Measurements from ENCODE around the gene AFAP1L2.

The AFAP1L2 gene

DNA sequence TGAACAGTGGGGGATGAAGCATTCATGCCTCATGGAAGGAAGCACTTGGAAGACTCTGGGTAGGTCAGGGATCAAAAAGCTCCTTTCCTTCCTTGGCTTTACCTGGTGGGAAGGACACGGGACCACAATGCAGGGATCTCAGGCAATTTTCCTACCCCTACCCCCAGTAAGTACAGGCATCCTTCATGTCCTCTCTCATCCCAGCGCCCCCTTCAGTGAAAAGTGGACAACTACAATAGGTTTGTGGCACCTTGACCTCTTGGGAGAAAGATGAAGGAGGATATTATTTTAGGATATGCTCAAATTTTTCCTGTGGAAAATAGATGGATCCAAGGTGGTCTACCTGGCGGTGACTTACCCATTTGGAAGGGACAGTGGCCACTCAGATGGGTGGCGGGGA, 16.5 kb downstream of the AFAP1L2 start:
- no peak for DNase-seq

- no peak for DNase-seq
Observed at GRCh38 chr10:114386452-114386851, 17.9 kb downstream of the AFAP1L2 start.

DNA sequence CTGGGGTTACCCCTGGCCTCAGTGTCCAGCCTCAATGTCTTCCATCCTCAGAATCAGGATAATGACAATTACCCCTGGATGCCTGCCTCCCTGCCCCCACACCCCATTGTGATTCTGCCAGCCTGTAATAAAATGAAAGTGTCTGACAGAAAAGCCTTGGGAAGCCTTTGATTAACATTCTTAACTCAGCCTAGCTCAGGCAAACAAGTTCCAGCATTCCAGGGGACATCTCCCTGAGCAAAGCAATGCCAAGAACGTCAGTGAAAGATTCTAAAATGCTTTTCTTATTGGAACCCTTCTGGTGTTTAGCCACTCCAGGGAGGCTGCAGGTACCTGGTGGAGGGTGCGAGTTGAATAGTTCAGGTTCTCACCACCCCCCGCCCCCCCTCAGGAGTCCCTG, 18.7 kb downstream of the AFAP1L2 start:
- DNase-seq, result no peak

DNA sequence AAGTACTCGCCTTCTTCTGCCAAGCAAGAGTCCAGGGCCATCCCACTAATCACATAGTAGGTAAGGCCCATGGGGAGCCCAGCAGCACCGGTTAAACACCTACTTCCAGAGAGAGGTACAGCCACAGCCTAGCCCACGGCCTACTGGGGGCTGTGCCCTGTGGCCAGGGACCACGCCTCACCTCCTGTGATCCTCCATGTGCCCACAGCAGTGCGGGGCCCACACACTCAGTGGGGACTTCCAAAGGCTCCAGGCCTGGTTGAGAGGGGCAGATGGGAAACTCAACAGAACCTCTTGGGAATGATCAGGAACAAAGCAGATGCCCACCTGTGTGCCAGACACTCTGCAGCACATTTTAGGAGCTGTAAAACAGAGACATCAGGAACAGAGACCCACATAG, 19.7 kb downstream of the AFAP1L2 start:
- no peak for DNase-seq

DNA sequence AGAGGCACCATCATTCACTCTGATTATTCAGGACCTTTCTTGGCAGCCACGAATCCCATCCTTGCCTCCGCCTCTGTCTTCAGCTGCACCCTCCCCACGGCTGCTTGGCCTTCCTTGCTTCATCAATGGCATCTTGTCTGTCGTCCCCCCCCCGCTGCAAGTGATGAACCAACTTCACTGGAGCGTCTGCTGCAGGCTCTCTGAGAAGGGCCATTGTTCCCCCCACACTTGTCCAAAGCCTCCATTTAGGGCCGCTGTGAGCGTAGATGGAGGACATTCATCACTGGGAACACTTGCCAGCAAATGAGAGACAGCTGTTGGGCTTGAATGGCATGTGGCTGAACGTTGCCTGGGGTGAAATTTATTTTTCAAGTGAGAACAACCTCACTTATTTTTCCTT, 20.1 kb downstream of the AFAP1L2 start:
- DNase-seq, result no peak

- DNase-seq, result no peak
Observed at GRCh38 chr10:114380797-114381196, 23.5 kb downstream of the AFAP1L2 start.

- DNase-seq, result no peak
Observed at GRCh38 chr10:114380060-114380459, 24.2 kb downstream of the AFAP1L2 start.

- DNase-seq, result no peak
Observed at GRCh38 chr10:114379631-114380041, 24.7 kb downstream of the AFAP1L2 start.

DNA sequence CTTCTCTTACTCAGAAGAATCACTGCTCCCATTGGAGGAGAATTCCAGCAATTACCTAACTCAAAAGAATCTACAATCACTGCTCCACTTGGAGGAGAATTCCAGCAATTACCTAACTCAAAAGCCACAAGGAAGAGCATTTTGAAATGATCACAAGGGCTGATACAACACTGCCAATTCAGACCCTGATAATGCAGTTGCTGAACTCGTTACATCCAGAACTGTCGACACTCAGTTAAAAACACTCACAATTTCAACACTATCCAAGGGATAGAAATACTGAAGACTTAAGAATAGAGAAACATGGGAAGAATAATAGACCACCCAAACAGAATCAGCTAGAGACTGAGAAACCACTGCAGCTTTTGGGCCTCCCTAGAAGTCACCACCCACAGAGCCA, 27.8 kb downstream of the AFAP1L2 start:
- no peak for DNase-seq

- DNase-seq, result no peak
Observed at GRCh38 chr10:114375047-114375446, 29.3 kb downstream of the AFAP1L2 start.

DNA sequence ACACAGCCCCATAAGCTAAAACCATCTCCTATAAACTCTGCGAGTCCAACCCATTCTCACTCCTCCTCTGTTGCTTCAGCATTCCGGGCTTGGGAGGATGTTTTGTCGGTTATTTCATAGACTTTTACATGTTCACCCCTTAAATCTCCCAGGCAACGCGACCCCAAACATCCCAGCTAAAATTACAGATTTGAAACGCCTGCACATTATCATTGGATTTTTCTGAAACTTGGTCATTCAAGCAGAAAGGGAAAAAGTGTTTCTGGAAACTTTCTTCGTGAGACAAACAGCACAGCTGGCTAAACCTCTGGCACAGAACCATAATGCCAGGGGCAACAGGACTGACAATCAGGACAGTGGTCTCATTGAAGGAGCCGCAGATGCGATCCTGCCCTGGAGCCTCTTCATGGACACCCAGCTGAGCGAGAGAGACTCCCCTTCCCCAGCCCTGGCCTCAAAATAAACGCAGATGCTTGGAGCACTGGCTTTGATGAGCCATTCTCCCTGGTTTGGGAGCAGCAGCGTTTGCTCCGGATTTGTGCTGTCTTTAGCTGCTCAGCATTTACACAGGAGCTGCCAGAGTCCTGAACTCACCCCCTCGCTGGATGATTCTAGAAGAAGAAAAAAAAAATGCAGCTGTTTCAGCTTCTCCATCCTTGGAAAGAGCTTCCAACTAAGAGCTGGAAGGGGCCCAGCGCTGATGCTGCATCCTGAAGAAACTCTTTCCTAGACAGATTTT, 30.1 kb downstream of the AFAP1L2 start:
- DNase-seq, result no peak

DNA sequence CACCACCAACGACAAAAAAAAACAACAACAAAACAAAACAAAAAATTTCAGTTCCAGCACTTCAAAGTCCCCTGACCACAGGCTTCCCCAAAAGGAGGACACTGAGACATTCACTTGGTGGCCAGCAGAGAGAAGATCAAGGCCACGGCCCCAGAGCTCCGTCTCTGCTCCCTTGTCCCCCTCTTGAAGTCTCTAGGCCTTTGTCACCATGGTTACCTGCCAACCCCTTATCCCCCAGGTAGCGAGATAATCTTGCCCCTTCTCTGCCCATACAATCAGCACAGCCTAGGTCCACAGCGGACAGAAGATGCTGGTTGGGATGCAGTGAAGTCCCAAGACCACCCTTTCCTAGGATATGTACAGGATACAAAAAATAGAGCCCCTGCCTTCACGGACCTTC, 30.7 kb downstream of the AFAP1L2 start:
- DNase-seq, result no peak

DNA sequence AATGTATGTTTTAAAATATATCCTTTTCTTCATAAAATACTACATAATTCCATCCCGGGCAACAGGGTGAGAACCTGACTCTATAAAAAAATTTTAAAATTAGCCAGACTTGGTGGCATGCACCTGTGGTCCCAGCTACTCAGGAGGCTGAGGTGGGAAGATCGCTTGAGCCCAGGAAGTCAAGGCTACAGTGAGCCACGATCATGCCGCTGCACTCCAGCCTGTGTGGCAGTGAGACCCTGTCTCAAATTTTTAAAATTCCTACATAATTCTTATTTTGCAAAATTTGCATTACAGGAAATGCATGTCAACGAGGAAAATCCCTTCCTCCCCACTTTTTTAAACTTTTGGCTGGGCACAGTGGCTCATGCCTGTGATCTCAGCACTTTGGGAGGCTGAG, 31.3 kb downstream of the AFAP1L2 start:
- DNase-seq, result no peak

DNA sequence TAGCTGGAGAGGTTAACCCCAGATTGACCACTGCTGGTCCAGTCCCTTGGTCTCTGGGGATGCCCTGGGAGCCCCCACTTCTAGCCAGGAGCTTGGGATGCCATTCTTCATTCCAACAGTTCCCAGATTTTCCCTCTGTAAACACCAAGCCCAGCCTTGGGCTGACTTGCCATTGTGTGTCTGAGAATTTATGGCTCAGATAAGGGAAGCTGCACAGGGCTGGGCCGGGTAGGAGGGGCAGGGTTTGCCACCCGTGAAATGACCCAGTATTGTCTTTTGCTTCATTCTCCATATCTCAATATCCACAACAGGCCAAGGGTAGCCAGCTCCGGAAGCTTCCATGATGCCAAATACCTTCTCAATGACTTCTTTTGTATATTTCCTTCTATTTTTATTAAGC, 32.1 kb downstream of the AFAP1L2 start:
- no peak for DNase-seq

- DNase-seq, result no peak
Observed at GRCh38 chr10:114370966-114371365, 33.3 kb downstream of the AFAP1L2 start.

GRCh38 chr10:114370199-114370598, 34.1 kb downstream of the AFAP1L2 start:
- DNase-seq, result no peak

GRCh38 chr10:114368057-114368391, 36.3 kb downstream of the AFAP1L2 start:
- DNase-seq, result no peak

DNA sequence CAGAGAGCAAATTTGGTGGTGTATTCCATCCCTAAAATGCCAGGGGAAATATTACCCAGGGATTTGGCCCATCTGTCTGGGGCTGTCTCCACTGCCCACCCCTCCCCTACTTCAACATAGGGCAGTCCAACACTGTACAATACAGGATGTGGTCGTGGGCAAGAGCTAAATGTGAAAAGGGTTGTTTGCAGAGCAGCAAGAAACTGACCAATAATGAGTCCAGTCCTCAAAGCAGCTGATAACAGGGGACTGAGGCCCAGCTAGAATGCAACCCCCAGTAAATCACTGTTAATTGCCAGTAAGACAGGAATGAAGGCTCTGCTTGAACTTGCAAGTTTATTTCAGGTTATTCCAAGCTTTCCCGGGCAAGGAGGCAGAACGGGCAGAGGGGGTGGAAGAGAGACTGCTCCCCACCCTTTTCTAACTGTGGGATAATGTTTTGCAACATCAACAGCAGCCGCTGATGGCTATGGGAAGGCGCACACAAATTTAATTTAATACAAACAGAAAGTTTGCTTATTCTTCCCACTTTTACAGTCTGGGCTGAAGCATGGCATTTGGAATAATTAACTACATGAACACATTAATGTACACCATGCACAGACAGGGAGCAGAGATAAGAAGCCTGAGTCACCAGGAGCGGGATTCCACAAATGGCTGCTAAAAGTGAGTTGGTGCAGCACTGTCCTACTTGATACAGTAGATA, 36.8 kb downstream of the AFAP1L2 start:
- DNase-seq, result no peak

DNA sequence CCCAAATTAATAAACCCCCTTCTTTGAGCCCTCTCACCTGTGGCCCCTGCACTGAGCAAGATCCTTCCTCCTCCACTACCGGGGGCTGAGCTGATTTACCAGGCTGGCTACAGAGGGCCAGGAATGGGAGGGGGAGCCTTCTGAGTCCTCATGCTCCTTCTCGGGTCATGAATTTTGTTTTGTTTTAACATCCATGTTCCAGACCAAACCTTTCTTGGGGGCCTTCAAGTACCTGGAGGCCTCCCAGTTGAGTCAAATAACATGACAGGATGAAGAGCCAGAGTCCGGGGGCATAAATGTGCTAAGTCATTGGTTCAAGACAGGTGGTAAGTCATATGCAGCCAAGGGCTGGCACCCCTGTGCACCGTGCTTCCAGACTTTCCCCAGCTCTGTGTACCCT, 39.6 kb downstream of the AFAP1L2 start:
- DNase-seq, result no peak

GRCh38 chr10:114363745-114364454, 40.4 kb downstream of the AFAP1L2 start:
- no peak for DNase-seq

DNA sequence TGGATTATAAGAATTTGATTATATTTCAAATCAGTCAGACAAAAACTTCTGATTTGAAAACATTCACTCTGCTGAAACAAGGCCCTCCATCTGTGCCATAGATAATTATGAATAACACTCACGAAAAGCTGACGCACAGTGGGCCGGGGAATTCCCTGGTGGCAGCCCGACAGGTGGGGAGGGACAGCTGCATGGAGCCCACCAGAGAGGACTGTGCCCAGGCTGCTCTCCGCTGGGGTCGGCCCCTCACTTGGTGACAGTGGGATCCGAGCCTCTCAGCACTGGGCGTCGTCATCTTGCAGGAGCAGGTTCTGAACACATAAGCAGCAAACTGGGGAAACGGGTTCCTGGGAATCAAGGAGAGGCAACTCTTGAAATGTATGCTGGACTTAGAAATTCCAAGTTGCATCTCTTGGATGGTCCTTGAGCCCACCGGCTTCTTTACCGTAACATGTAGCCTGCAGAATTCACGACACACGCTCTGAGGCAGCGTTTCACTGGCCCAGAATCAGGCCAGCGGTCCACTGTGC, 41.4 kb downstream of the AFAP1L2 start:
- no peak for DNase-seq

GRCh38 chr10:114359953-114360345, 44.4 kb downstream of the AFAP1L2 start:
- DNase-seq, result no peak

GRCh38 chr10:114359041-114359952, 45.0 kb downstream of the AFAP1L2 start:
- DNase-seq, result no peak

All from inflammatory macrophage (primary cell).